Measurements from ENCODE around the gene KDM8.

Gene KDM8

DNA sequence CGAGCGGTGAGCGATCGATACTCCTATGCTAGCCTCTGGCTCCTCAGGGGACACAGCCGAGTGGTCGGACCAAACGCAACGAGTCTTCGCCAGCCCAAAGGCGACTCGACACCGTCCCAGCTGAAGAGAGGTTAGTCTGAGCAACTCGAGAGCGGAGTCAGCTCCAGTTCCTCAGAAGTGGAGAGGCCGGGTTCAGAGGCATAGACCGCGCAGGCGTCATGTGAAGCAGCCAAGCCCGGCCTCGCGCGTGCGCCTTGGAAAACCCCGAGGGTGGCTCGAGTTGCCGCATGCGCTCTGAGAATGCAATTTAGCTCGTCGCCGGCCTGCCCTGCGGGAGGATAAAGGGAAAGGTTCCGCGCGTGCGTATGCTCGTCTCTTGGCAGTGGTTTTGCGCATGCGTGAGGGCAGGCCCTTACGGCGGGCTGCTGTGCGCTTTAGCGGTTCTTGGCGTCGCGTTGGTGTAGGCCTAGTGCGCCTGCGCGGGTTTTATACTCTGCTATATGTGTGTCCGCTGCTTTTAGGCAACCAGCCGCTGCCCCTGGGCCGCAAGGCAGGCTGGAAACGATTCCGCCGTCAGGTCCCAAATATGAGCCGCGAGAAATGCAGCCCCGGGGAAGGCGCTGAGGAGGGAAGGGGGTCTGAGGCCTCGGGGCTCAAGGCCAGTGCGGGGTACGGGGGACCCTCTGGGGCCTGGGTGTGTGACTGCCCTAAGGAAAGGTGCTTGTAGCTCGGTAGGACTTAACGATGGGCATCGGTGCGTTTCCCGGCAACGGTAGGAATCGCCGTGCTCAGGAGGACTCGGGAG lies at the start of gene KDM8:
Gene KDM8 (plus strand): TSS at position 20 of the 805 bp plus-strand sequence. CDS start 6,598 bp downstream, outside the sequence.
- FAIRE-seq = peak; percentile 8

DNA sequence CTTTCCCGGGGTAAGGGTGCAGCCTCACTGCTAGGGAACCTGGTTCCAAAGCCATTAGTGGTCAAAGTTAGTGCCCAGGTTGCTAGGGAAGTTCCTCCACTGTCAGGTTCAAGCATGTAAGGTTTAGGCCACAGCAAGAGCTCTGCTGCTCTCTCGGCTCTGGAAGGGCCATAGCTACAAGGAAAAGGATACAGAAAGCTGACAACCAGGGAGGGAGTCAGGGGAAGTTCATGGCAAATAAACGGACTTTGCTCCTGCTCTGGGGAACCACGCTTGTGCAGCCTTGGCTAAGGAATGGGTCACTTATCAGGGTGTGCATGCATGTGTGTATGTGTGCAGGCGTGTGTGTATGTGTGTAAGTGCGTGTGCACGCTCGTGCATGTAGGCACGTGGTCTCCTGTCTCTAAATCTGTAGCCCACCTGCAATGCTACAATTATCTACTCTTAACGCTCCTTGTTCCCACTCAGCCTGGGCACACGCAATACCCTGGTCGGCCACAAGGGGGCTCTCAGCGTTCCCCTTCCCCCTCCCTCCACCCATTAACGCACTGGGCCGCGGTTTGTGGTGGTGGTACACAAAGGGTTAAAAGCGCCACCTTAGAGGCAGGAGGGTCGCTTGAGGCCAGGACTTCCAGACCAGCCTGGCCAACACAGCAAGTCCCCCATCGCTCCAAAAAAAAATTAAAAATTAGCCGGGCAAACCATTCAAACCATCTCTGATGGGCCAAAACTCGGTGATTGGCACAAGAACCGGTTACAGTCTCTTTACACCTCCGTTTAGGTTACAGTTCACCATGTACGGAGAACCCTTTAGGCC lies 48.4 kb upstream of the KDM8 start:
- FAIRE-seq = no peak

DNA sequence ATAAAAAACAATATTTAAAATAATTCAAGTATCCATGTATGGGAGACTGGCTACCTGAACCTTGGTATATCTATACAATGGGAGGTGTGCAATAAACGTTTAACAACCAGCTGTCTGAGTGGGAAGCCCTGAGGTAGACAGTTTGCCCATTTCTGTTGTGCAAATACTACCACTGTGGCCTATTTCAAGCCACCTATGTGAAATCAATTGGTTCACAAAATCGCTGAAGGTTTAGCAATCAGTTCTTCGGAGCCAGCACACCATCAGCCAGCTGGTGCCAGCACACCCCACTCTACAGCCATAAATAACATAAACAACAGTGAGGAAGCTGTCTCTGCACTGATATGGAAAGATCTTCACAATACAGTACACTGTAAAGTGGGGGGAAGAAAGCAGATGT lies 46.7 kb upstream of the KDM8 start:
- no peak for FAIRE-seq

DNA sequence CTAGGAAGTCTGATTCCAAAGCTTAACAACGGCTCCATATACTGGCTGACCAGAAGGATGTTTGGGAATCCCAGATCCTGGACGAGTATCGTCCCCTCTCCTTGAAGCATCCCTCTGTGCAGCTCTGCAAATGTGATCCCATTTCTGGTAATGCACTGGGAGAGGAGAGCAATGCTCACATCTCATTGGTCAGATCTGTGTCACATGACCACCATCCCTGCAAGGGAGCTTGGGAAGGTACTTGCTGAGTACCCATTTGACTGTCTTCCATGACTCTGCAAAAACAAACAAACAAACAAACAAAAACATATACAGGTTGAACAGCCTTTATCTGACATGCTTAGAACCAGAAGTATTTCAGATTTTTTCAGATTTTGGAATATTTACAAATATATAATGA lies 41.9 kb upstream of the KDM8 start:
- no peak for FAIRE-seq

DNA sequence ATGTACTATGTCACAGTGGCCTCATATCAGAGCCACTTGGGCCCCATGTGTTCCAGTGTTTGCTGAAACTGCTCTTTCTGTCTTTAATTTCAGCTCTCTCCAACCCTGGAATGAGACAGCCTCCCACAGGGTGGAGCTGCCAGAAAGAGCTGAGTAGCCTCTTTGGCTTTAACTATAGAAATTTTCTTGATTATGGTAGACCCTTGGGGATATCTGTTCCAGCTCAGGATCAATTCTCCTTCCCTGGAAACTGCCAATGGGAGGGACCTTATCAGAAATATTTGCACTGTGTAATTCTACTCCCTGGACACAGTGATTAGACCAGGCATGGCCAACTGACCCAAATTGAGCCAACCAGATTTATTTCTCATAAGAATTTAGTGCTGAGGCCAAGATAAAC lies 39.0 kb upstream of the KDM8 start:
- FAIRE-seq = no peak

DNA sequence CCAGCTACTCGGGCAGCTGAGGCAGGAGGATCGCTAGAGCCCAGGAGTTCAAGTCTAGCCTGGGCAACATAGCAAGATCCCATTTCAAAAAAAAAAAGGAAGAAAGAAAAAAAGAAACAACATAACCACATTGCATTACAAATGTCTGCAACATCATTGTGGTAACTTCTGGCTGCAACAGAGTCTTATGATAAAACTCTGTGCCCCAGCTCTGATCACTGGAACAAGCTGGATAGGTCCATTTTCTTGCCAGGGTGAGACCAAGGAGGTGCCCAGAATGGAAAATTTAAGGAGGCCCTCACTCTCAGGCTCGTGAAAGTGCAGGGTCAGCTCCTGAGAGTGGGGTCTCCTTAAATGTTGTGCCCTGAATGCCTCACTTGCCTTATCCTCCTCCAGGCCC lies 37.8 kb upstream of the KDM8 start:
- FAIRE-seq = no peak

DNA sequence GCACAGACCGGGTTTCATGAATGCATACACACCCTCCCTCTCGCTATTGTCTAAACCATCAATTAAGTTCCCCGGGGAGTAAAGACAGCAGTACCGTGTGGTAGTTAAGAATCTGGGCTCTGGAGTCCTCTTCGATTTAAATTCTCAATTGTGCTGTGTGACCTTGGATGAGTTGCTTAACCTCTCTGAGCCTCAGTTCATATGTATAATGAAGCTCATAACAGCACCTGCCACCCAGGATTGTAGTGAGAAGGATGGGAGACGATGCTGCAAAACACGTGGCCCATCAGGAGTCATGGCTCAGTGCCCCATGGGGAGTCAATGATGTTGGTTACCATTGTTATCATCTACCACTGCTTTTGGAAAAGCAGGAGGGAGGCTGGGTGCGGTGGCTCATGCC lies 34.5 kb upstream of the KDM8 start:
- FAIRE-seq = no peak

DNA sequence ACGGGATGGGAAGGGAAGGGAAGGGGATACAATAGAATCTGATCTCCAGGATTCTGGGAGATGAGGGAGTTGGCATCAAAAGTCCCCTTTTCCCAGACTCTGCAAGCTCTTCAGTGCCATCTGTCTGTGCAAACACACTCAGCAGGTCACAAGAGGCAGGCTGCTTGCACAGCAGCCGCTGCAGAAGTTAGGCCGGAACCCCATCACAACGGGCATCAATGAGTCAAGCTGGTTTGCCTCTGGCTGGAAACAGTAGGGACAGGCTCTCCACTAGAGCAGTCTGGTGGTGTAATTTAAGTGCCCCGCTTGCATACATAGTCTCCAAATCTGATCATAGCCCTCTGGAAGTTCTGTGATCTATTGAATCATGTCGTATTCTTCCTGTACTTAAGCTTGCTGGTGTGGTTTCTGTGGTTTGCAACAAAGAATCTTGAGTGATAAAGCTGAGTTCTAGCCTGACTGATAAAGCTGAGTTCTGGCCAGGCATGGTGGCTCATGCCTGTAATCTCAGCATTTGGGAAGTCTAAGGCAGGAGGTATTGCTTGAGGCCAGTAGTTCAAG lies 33.7 kb upstream of the KDM8 start:
- FAIRE-seq = no peak

DNA sequence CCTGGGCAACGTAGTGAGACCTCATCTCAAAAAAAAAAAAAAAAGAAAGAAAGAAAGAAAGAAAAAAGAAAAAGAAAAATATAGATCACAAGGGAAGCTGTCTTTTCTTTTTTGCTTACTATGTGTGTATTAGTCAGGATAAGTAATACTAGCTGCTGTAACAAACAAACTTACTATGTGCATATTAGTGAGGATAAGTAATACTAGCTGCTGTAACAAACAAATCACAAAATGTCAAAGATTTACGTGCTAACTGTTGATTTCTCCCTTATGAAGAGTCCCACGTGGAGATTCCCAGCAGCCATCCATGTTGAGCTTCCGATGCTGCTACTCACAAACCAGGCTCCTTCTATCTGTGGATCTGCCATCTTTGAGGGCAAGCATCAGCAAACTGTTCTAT lies 31.7 kb upstream of the KDM8 start:
- no peak for FAIRE-seq

DNA sequence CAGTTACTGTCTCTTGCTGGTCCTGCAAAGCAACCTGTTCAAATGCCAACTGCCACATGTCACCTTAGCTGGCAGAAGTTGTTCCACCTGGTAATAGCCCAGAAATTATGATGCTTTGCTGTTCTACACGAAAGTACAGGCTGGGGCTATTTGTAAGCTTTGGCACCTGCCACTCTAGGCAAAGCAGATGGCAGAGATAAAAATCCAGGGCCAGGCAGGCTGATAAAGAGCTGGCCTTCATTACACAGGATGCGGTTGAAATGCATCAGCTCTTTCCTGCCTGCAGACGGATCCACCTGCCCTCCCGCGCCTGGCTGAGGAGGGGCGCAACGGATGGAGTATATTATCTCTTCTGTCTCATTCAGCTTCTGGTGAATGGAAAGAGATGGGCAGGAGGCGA lies 29.3 kb upstream of the KDM8 start:
- no peak for FAIRE-seq

DNA sequence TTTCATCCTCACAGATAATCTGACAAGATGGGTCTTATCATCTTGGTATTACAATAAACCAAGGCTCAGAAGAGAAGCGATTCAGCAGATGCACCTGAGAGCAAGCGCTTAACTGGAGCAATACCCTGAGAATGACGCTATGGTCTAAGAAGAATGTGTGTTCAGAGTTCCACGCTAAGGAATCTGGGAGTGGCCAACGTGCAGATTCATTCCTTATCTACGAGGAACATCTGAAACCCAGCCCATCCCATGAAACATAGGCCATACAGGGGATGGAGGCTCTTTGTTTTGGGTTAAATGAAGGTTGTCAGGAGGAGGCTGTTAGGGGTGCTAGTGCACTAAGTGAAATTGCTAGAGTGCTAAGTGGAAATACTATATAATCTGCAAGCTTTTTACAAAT lies 28.5 kb upstream of the KDM8 start:
- FAIRE-seq = no peak

DNA sequence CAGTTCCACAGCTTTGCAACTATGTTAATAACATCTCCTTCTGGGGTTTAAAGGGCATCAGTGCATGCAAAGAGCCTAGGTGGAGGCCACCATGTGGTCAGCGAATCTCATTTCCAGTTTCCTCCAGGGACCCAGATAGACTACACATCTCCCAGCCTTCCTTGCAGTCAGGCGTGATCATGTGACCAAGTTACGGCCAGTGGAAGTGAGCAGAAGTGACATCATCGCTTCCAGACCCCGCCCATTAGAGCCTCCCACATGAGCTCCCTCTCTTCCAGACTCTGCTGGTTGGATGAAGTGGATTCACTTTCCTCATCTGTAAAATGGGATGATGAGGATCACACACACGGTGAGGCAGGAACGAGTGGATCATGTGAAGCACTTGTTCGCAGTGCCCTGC lies 27.4 kb upstream of the KDM8 start:
- FAIRE-seq = no peak

DNA sequence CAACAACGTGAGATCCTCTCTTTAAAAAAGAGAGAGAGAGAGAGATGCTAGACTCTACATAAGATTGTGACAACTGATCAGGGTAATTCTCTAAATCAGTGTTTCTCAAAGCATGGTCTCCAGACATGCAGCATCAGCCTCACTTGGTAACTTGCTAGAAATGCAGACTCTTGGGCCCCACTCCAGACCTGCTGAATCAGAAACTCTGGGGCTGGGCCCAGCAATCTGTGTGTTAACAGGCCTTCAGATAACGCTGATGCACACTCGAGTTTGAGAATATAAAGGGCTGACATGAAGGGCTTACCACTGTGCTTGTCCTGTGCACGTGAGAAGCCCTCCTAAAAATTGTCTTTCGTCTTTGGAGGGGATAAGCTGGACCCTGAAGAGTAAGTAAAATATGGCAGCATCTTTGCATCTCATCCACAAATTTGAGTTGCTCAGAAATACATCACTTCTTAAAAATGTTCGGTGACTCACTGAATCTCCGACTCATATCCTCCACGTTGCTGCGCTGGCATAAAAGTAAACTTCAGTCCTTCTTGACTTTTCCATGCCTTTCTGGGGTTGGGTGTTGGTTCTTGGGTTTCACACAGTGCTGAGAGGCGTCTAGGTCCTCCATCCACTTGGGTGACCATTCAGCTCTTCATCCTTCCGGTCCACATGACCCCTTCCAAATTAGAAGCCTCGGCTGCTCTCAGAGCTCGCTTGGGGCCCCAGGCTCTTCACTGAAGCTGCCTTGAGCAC lies 26.1 kb upstream of the KDM8 start:
- FAIRE-seq = no peak

DNA sequence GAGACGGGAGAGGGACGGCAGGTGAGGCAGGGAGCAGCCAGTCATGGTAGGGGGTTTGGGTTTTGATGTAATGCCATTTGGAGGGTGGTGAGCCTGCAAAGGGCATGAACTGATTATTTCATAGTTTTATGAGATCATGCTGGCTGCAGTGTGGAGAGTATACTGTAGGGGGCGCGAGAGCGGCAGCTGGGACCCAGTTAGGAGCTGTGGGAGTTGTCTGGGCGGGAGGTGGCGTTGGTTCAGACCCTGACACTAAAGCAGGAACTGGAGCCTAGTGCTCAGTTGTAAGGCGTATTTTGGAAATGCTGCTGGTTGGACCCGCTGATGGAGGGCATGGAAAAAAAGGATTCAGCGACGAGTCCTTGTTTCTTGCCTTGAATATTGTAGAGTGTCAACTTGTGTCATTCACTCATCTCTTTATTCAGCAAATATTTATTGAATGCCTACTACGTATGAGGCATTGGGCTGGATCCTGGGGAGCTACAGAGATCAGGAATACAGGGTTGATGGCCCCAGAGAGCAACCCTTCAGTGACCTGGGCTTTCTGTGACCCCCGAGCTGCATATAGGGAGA lies 23.7 kb upstream of the KDM8 start:
- FAIRE-seq = no peak

DNA sequence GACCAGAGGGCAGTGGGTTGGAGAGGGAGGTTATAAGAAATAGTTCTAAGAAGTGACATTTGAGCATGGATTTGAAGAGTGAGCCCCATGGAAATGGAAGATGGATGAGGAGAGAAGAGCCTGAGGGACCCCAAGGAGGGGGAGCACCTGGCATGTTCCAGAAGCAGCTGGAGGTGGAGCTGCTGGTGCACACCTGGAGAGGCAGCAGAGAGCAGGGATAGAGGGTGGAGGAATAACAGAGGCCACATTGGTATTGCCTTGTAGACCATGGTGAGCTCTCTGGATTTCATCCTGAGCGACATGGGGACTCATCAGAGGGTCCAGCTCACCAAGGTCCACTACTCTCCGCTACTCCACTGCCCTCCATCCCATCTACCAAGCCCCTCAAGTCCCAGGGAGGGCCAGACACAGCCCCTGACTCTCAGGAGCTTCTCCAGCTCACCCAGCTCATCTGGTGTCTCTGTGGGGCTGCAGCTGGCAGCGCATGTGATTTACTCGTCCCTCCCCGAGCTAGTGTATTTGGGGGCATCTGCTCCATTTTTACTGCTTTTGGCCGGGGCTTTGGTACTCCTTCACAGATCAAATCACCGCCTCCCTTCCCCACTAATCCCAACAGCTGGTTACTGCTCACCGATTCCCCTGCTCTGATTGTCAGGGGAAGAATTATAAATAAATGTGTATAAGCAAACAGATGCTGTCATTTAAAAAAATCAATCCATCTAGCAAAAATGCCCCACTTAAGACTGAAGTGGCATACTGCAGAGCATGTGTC lies 22.1 kb upstream of the KDM8 start:
- FAIRE-seq = no peak

DNA sequence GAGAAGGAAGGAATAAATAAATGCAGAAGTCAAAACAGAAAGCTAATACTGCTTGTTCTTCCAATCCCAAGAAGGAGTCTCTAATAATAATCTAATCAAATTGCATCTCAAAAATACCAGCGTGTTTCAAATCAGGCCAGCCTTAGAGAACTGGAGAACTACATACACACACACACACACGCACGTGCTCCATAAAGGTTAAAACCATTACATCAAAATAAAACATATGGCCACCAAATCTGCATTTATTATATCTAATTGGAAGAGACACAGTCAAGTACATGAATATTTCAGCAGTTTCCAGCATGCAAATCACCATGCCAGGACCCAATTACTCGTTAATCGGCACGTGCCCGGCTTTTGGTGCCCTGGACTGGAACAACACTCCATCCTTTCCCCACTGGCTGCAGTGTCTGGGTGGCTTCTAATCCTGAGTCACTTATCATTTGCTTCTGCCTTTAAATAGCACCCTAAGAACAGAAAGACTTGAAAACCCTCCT lies 20.4 kb upstream of the KDM8 start:
- no peak for FAIRE-seq

DNA sequence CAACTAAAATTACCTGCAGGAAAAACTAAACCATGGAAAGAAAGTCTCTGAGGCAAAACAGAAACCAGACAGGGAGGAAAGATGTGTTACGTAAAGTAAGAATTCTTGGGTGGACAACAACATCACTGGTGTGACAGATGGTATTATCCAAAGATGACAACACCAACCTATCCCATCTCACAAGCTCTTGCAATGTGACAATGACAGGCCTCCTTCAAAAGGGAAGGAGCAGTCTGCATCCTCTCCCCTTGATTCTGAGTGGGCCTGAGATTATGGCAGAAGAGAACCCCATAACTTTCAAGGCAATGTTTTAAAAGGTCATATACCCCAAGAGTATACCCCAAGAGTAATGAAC lies 17.6 kb upstream of the KDM8 start:
- FAIRE-seq = no peak

DNA sequence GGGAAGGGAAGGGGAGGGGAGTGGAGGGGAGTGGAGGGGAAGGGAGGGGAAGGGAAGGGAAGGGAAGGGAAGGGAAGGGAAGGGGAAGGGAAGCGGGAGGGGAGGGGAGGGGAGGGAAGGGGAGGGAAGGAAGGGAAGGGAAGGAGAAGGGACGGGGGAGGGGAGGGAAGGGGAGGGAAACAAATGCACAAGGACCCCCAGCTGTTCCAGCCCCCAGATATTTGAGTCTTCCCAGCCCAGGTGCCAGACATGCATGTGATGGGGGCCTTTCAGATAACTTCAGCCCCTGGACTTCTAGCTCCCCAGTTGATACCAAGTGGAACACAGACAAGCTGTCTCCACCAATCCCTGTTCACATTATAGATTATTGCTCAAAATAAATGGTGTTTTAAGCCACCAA lies 14.7 kb upstream of the KDM8 start:
- FAIRE-seq = no peak

DNA sequence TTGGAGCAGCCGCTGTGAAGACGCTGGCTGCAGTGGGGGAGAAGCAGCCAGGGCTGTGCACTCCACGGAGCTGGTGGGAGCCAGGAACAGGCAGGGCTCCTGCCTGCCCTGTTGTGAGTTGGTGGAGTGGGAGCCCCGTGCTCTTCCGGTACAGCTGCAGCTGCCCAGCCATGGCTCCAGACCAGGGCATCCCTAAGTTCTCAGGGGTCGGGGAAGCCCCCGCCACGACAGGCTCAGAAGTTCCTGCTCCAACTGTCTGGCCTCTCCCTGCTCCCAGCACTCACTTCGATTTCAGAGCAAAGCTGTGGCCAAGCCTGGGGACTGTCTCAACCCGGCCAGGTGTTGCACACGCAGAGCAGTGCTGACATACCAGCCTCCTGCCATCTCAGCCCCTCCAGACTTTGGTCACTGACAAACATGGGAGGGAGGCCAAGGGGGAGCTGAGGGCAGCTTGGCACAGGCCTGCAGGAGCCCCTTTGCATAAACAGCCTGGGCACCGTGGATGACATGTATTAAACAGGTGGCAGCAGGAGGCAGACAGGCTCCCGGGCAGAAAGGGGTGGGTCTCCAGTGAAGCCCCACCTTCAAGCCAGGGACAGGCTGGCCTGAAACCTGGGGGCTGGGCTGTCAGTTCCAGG lies 13.9 kb upstream of the KDM8 start:
- FAIRE-seq = no peak

DNA sequence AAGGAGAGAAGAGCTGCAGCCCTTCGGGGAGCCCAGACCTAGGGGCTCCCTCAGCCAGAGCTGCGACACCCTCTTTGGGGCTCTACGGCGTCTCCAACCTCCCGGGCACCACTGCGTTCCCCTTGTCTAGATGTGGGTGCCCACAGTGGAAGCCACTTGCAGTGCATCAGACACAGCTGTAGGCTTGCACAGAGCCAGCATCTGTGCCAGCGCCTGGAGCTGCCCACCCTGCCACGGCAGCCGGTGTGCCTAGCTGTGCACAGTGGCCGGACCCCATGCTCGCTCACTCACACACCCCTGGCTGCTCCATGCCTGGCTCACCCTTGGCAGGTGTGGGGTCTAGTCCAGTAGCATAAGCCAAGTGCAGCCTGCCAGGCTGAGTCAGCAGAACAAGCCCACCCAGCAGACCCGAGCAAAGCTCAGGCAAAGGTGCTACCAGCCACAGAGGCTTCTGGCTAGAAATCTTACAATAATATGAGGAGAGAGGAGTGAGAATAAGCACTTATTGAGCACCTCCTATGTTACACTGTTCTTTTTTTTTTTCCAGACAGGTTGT lies 12.9 kb upstream of the KDM8 start:
- no peak for FAIRE-seq

DNA sequence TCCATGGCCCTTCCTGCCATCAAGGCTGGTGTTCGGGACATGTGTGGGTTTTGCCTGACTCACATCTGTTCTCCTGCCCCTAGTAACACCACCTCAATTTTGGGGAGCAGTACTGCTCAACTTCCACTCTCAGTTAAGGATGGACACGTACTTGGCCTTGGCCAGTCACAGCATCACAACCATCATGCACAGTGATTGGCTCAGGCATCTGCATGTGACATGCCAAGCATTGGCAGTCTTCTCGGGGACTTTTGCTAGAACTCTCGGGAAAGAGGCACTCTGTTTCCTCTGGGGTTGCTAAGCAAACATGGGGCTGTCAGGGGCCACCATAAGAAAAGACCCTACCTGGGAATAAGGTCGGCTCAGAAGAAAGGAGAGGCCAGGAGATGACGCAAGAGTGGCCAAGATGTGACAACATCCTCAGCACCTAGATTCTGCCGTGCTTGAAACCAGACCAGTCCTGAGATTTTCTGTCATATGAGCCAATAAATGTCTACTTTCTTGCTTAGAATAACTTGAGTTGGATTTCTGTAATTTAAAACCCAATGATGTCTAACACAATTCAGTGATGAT lies 11.9 kb upstream of the KDM8 start:
- FAIRE-seq = no peak

Data from endometrium (tissue), 2 donors.